RKO (cell line): ENCODE measurements around the gene MPO.
A peak's percentile ranks its signal among the peaks of the same experiment; 100 is the strongest.

Experiments used
- DNase-seq: peaks from one replicate; pipeline ENCODE4 v3.0.0-alpha.2; 2016; ENCODE audit warnings: low spot score

The MPO gene

DNA sequence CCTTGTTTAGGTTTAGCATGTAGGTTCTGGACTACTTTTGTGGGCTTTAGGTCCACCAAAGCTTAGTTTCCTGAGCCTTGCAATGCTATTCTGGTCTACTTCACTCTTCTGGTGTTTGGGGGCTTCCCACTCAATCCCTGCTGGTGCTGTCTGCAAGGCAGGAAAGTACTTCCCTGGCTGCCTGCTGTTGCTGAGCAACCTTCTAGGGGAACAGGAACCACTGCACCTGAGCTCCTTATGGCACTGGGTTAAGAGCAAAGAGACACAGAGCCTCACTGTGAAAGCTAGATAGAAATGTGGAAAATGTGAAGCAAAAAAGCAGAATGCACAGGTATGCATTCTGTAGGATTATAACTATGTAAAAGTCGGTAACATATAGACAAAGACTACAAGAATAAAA lies 17.0 kb downstream of the MPO start:
- no peak for DNase-seq

- DNase-seq = no peak
Observed at GRCh38 chr17:58262149-58262548, 18.6 kb downstream of the MPO start.

DNA sequence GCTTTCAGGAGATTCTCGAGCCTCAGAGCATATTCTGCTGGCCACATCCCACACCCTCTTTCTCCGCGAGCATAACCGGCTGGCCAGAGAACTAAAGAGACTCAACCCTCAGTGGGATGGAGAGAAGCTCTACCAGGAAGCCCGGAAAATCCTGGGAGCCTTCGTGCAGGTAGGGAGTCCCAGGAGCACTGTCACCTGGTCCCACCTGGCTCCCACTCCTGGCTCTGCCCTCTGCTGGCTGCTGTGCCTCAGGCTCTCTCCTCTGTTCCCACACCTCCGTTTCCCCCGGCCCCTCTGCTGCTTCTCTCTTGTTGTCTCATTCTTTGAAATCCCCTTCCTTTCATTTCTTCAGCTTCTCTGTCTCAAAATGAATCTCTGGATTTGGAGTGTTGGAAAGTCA lies 25.9 kb downstream of the MPO start:
- no peak for DNase-seq

DNA sequence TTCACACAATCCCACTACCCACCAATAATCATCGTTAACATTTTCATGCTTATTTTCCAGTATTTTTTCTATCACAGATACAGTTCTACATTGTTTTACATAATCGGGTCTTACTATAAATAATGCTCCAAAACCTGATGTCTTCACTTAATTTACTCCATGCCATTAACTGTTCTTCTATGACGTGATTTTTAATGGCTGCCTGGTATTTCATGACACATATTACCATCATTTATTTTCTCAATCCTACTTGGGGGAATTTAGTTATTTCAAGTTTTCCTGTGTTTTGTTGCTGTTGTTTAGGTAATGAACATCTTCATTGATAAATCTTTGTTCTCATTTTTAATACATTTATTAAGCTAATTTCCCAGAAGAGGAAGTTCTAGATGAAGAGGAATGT lies 27.7 kb downstream of the MPO start:
- no peak for DNase-seq

- no peak for DNase-seq
Observed at GRCh38 chr17:58252141-58252540, 28.6 kb downstream of the MPO start.

DNA sequence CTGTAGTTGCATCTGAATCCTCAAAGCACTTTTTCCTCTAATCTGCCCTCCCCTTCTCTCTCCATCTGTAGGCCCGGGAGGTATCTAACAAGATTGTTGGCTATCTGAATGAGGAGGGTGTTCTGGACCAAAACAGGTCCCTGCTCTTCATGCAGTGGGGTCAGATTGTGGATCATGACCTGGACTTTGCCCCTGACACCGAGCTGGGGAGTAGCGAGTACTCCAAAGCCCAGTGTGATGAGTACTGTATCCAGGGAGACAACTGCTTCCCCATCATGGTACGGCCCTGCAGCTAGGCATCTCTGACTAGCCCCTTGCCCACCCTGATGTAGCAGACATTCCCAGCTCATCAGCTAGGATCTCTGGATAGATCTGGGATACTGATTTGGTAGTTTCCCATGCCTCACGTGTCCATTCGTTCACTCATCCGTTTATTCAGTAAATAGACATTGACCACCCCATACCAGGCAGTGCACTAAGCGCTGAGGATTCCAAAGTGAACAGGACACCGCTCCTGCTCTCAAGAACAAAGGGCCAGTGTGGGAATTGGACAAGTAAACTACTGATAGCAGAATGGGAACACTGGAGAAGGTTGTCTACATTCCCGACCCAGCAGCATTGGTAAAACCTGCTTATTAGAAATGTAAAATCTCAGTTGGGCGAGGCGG lies 30.3 kb downstream of the MPO start:
- no peak for DNase-seq

GRCh38 chr17:58249270-58250133 lies 31.2 kb downstream of the MPO start:
- DNase-seq = no peak

DNA sequence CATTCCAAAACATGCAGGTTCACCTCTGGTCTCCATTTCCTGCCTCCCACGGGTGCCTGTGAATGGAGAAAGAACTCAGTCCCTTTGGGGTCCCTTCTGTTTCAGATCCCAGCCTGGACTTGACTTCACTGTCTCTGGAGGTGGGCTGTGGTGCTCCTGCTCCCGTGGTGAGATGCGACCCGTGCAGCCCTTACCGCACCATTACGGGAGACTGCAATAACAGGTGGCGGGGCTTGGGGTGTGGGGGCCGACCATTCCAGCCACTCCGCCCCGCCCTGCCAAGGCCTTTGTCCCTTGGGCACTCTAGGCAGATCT lies 31.8 kb downstream of the MPO start:
- DNase-seq = no peak

DNA sequence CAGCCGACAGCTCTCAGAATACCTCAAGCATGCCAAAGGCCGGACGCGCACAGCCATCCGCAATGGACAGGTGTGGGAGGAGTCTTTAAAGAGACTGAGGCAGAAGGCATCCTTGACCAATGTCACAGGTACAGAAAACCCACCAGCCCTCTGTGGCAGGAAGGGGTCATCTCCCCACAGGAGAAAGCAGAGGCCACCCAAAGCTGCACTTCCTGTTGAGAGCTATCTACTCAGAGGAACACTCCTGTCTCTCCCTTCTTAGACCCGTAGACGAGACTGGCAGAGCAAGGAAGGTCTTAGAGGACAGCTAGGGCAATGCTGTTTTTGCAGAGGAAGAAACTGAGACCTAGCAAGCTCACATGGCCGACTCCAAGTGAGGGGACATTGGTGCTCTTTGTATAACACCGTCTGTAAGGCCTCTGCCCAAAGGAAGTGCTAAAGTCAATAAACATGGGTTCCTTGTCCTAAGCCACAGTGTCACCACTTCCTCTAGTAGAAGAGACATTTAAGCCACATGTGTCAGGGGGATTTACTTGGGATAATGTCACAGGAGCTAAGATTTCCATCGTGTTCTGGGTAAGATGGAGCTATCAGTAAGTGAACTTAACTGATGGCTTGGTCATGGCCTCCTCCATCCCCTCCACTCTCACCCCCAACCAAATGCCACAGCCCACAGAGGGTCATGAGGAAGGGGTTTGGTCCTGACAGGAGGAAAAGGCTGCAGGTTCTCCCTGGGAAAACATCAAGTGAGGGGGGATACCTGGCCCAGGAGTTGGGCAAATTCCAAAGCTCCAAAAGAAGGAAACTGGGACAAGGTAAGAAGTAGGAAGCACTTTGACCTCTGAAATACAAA lies 33.0 kb downstream of the MPO start:
- no peak for DNase-seq

GRCh38 chr17:58246781-58247180 lies 34.0 kb downstream of the MPO start:
- no peak for DNase-seq

GRCh38 chr17:58246104-58246740 lies 34.5 kb downstream of the MPO start:
- no peak for DNase-seq

DNA sequence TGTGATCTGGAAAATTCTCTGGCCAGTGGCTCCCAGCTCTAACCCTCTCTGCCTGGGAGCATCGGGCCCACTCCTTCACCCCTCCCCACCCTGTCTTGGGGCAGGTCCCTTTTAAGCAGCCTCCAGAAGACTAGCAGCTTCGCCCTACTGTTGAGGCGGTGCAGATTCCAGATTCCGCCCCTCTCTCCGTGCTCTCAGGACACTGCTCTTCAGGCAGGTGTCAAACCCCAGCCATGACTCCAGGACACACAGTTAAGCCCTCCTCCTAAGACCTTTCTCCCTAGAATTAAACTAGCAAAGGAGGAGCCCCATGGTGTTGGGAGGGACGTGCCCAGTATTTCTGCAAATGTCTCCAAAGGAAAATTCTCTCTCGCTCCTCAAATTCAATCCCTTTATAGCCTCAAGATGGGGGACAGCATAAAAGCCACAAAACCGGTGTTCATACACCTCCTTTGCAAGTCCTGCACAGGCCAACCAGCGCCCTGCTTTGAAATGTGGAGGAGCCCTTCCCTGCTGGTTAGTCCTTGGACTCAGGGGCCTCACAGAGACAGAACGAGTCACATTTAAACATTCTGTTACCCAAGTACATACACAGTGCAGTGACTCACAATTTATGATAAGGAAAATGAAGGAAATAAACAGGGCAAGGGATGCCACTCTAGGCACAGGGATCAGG lies 35.2 kb downstream of the MPO start:
- DNase-seq = no peak

GRCh38 chr17:58244963-58245362 lies 35.8 kb downstream of the MPO start:
- no peak for DNase-seq

- no peak for DNase-seq
Observed at GRCh38 chr17:58242171-58242784, 38.5 kb downstream of the MPO start.

DNA sequence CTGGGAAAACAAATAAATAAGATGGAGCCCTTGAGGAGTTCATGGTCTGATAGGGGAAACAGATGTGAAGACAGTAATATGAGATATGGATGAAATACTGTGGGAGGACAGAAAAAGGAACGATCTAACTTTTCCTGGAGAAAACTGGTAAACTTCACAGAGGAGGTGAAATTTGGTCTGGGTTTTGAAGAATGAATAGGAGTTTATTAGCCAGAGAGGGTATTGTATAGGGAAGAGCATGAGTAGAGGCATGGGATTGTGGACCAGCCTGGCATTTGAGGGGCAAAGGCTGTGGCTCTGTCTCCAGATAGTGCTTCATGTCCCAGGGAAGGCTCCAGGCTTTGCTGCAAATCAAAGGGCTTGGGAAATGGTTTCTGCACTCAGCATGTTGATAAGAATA lies 40.7 kb downstream of the MPO start:
- DNase-seq = no peak

DNA sequence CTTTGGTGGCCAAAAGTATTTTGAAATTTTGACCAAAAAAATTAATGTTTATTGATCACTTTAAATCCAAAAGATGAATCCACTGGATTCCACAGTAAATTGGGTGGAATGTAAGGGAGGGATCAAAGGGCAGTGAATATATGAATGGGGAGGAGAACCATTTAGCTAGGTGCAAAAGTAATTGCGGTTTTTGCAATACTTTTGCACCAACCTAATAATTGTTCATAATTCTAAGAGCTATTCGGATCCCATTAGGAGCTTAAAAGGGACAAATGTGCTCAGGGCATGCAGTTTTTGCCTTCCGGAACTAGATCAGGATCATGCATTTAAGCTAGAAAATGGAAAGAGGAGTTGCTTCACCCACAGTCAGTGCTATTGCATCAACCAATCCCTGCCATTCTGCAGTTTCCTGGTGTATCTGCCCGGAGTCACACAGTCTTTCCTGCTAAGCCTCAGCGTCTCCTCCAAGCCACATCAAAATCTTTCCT lies 42.5 kb downstream of the MPO start, which contains the start of gene LPO:
Gene LPO (plus strand): TSS at position 438 of the 488 bp plus-strand sequence. CDS start 4,396 bp downstream, outside the sequence.
- no peak for DNase-seq

GRCh38 chr17:58236394-58236793 lies 44.3 kb downstream of the MPO start:
- DNase-seq = no peak

- DNase-seq = no peak
Observed at GRCh38 chr17:58235821-58236220, 44.9 kb downstream of the MPO start.

DNA sequence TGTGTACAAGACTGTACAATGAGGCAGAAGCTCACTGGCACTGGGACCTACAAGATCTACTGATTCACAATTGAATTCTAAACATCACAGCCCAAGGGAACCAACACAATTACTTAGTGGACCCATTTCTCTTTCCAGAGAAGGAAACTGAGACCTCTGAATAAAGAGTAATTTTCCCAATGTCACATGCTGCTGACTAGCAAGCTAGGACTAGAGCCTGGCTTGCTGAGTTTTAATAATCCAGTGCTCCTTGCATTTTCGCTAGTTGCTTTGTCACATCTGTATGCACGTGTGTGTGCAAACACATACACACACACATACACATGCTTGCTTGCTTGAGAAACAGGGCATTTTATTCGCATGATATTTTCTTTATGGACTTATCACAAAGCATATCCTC lies 46.2 kb downstream of the MPO start:
- DNase-seq = no peak

GRCh38 chr17:58233543-58233942 lies 47.2 kb downstream of the MPO start:
- no peak for DNase-seq

GRCh38 chr17:58232707-58233156 lies 48.0 kb downstream of the MPO start:
- peak; percentile 81 for DNase-seq
